ENCODE measurements around the gene SEC14L3. TPM values are rescaled to one million over a fixed set of nuclear protein-coding genes. Genes with fewer than 3 reads are reported as not detected.

The SEC14L3 gene
- total and polyA plus RNA-seq, 4 donors: not detected

- H3K9me3 ChIP-seq (ENCODE audit: control insufficient read depth, low read length): no peaks in the 10 kb centered on the region
- H3K27ac ChIP-seq (ENCODE audit: low read depth in 1 of 2, low read length in 2 of 2): no peak overlapping the region
- ATAC-seq (ENCODE audit: low FRiP score) (no peak), DNase-seq (no peak)
- no peak overlapping the region for H3K4me3 ChIP-seq (ENCODE audit: low read length in 2 of 2)
- peaks cover 0 to 4% of the 10 kb centered on the region in 2 donors for H3K36me3 ChIP-seq (ENCODE audit: control insufficient read depth in 1 of 2, insufficient read depth in 2 of 2, low read length in 1 of 2)
- peaks cover 0 to 3% of the 10 kb centered on the region in 2 donors for H3K4me1 ChIP-seq (ENCODE audit: control insufficient read depth in 1 of 2, insufficient read depth in 2 of 2, low read length in 2 of 2)
- H3K27me3 ChIP-seq (ENCODE audit: control insufficient read depth in 1 of 2, insufficient read depth in 2 of 2, low read length in 1 of 2): no peaks in the 10 kb centered on the region
- WGBS, 2 donors: 72 to 75% methylated on average over 2 of the region's 2 CpGs
- intact Hi-C loops (cut with DNase I): no loop called here
Measured at GRCh38 chr22:30416403-30416802, 55.4 kb downstream of the SEC14L3 start.

GRCh38 chr22:30414525-30415047 is 57.2 kb downstream of the SEC14L3 start:
- Histone ChIP-seq H3K27me3 (ENCODE audit: control insufficient read depth in 1 of 2, insufficient read depth in 2 of 2, low read length in 1 of 2) (no peaks in the 10 kb centered on the region), H3K4me3 (ENCODE audit: low read length in 2 of 2) (no peak overlapping the region), H3K36me3 (ENCODE audit: control insufficient read depth in 1 of 2, insufficient read depth in 2 of 2, low read length in 1 of 2) (peaks cover 0 to 4% of the 10 kb centered on the region in 2 donors), H3K27ac (ENCODE audit: low read depth in 1 of 2, low read length in 2 of 2) (no peak overlapping the region), H3K4me1 (ENCODE audit: control insufficient read depth in 1 of 2, insufficient read depth in 2 of 2, low read length in 2 of 2) (no peaks in the 10 kb centered on the region), H3K9me3 (ENCODE audit: control insufficient read depth, low read length) (no peaks in the 10 kb centered on the region)
- DNase-seq: no peak
- no peak for ATAC-seq (ENCODE audit: low FRiP score)
- WGBS, 2 donors: 89 to 90% methylated on average over 4 of the region's 4 CpGs
- intact Hi-C loops (cut with DNase I): no loop called here

- Histone ChIP-seq H3K4me1 (ENCODE audit: control insufficient read depth in 1 of 2, insufficient read depth in 2 of 2, low read length in 2 of 2) (no peaks in the 10 kb centered on the region), H3K27ac (ENCODE audit: low read depth in 1 of 2, low read length in 2 of 2) (no peak overlapping the region), H3K9me3 (ENCODE audit: control insufficient read depth, low read length) (no peaks in the 10 kb centered on the region), H3K27me3 (ENCODE audit: control insufficient read depth in 1 of 2, insufficient read depth in 2 of 2, low read length in 1 of 2) (no peaks in the 10 kb centered on the region), H3K36me3 (ENCODE audit: control insufficient read depth in 1 of 2, insufficient read depth in 2 of 2, low read length in 1 of 2) (peaks cover 0 to 4% of the 10 kb centered on the region in 2 donors), H3K4me3 (ENCODE audit: low read length in 2 of 2) (no peak overlapping the region)
- 54 to 61% methylated on average over 5 of the region's 5 CpGs for WGBS, 2 donors
- DNase-seq (peak in 1 of 2 donors; percentile 17), ATAC-seq (ENCODE audit: low FRiP score) (no peak)
- intact Hi-C loops (cut with DNase I): no loop called here
Measured at GRCh38 chr22:30413745-30414524, 57.9 kb downstream of the SEC14L3 start.

- no peaks in the 10 kb centered on the region for H3K27me3 ChIP-seq (ENCODE audit: control insufficient read depth in 1 of 2, insufficient read depth in 2 of 2, low read length in 1 of 2)
- H3K36me3 ChIP-seq (ENCODE audit: control insufficient read depth in 1 of 2, insufficient read depth in 2 of 2, low read length in 1 of 2): peaks cover 0 to 4% of the 10 kb centered on the region in 2 donors
- H3K27ac ChIP-seq (ENCODE audit: low read depth in 1 of 2, low read length in 2 of 2): no peak overlapping the region
- no peak for DNase-seq
- no peaks in the 10 kb centered on the region for H3K4me1 ChIP-seq (ENCODE audit: control insufficient read depth in 1 of 2, insufficient read depth in 2 of 2, low read length in 2 of 2)
- intact Hi-C loops (cut with DNase I): no loop called here
- H3K4me3 ChIP-seq (ENCODE audit: low read length in 2 of 2): no peak overlapping the region
- no peak for ATAC-seq (ENCODE audit: low FRiP score)
- 78 to 84% methylated on average over 4 of the region's 4 CpGs for WGBS, 2 donors
- no peaks in the 10 kb centered on the region for H3K9me3 ChIP-seq (ENCODE audit: control insufficient read depth, low read length)
Measured at GRCh38 chr22:30413001-30413400, 58.8 kb downstream of the SEC14L3 start.

- Histone ChIP-seq H3K36me3 (ENCODE audit: control insufficient read depth in 1 of 2, insufficient read depth in 2 of 2, low read length in 1 of 2) (peaks cover 0 to 4% of the 10 kb centered on the region in 2 donors), H3K27ac (ENCODE audit: low read depth in 1 of 2, low read length in 2 of 2) (no peak overlapping the region), H3K27me3 (ENCODE audit: control insufficient read depth in 1 of 2, insufficient read depth in 2 of 2, low read length in 1 of 2) (no peaks in the 10 kb centered on the region), H3K4me3 (ENCODE audit: low read length in 2 of 2) (no peak overlapping the region), H3K4me1 (ENCODE audit: control insufficient read depth in 1 of 2, insufficient read depth in 2 of 2, low read length in 2 of 2) (no peaks in the 10 kb centered on the region), H3K9me3 (ENCODE audit: control insufficient read depth, low read length) (no peaks in the 10 kb centered on the region)
- ATAC-seq (ENCODE audit: low FRiP score): no peak
- 87 to 93% methylated on average over 3 of the region's 3 CpGs for WGBS, 2 donors
- DNase-seq: no peak
- intact Hi-C loops (cut with DNase I): no loop called here
Measured at GRCh38 chr22:30411780-30412179, 60.0 kb downstream of the SEC14L3 start.

Other genes with a start within 250 kb of the SEC14L3 start
- gene LIF, start 225.3 kb downstream of the SEC14L3 start, total RNA-seq: 1 to 10 TPM; 4.5 to 6.6 TPM
- gene LIF, start 225.3 kb downstream of the SEC14L3 start, polyA plus RNA-seq: 1 to 10 TPM; 1.3 to 2.3 TPM
- gene OSM, start 205.2 kb downstream of the SEC14L3 start, total RNA-seq: 1 to 10 TPM; 1.4 to 3.9 TPM
- 1 to 10 TPM; 1.4 to 1.6 TPM for gene OSM, start 205.2 kb downstream of the SEC14L3 start, polyA plus RNA-seq
- 10 to 100 TPM; 13.5 to 14.0 TPM for gene CASTOR1, start 182.5 kb downstream of the SEC14L3 start, total RNA-seq
- gene CASTOR1, start 182.5 kb downstream of the SEC14L3 start, polyA plus RNA-seq: 10 to 100 TPM in 1 of 2 donors, 1 to 10 TPM in 1; 4.0 to 13.4 TPM
- 10 to 100 TPM; 32.9 to 45.5 TPM for gene TBC1D10A, start 145.1 kb downstream of the SEC14L3 start, total RNA-seq
- 10 to 100 TPM; 16.7 to 22.1 TPM for gene TBC1D10A, start 145.1 kb downstream of the SEC14L3 start, polyA plus RNA-seq
- gene SF3A1, start 115.1 kb downstream of the SEC14L3 start, total RNA-seq: 100 to 1,000 TPM; 112 to 116 TPM
- 10 to 100 TPM; 13.6 to 23.8 TPM for gene SF3A1, start 115.1 kb downstream of the SEC14L3 start, polyA plus RNA-seq
- 1 to 10 TPM in 1 of 2 donors, under 1 TPM in 1; 0.87 to 2.4 TPM for gene CCDC157, start 115.0 kb downstream of the SEC14L3 start, total RNA-seq
- 1 to 10 TPM; 1.0 to 3.6 TPM for gene CCDC157, start 115.0 kb downstream of the SEC14L3 start, polyA plus RNA-seq
- 10 to 100 TPM; 15.6 to 20.9 TPM for gene RNF215, start 84.6 kb downstream of the SEC14L3 start, total RNA-seq
- gene RNF215, start 84.6 kb downstream of the SEC14L3 start, polyA plus RNA-seq: 10 to 100 TPM in 1 of 2 donors, 1 to 10 TPM in 1; 4.5 to 22.6 TPM
- 10 to 100 TPM; 11.8 to 14.7 TPM for gene SEC14L2, start 75.0 kb downstream of the SEC14L3 start, total RNA-seq
- 10 to 100 TPM; 12.6 to 13.3 TPM for gene SEC14L2, start 75.0 kb downstream of the SEC14L3 start, polyA plus RNA-seq
- gene MTFP1, start 46.2 kb downstream of the SEC14L3 start, total RNA-seq: 1 to 10 TPM; 4.1 to 4.4 TPM
- gene MTFP1, start 46.2 kb downstream of the SEC14L3 start, polyA plus RNA-seq: 1 to 10 TPM; 4.0 to 6.8 TPM
- gene SEC14L4, start 33.7 kb upstream of the SEC14L3 start, total RNA-seq: not detected
- gene SEC14L4, start 33.7 kb upstream of the SEC14L3 start, polyA plus RNA-seq: not detected
- 1 to 10 TPM in 1 of 2 donors, under 1 TPM in 1; 0.13 to 1.7 TPM for gene SEC14L6, start 74.7 kb upstream of the SEC14L3 start, total RNA-seq
- 1 to 10 TPM in 1 of 2 donors, under 1 TPM in 1; 0.75 to 2.2 TPM for gene SEC14L6, start 74.7 kb upstream of the SEC14L3 start, polyA plus RNA-seq
- gene GAL3ST1, start 102.6 kb upstream of the SEC14L3 start, total RNA-seq: 1 to 10 TPM; 1.2 to 2.0 TPM
- 1 to 10 TPM; 3.2 to 9.3 TPM for gene GAL3ST1, start 102.6 kb upstream of the SEC14L3 start, polyA plus RNA-seq
- 10 to 100 TPM; 36.5 to 42.4 TPM for gene PES1, start 119.9 kb upstream of the SEC14L3 start, total RNA-seq
- 10 to 100 TPM; 31.7 to 52.3 TPM for gene PES1, start 119.9 kb upstream of the SEC14L3 start, polyA plus RNA-seq
- gene TCN2, start 135.2 kb upstream of the SEC14L3 start, total RNA-seq: 10 to 100 TPM; 30.8 to 31.3 TPM
- gene TCN2, start 135.2 kb upstream of the SEC14L3 start, polyA plus RNA-seq: 10 to 100 TPM in 1 of 2 donors, 1 to 10 TPM in 1; 6.3 to 18.4 TPM
- gene SLC35E4, start 163.8 kb upstream of the SEC14L3 start, total RNA-seq: 1 to 10 TPM; 5.0 to 6.2 TPM
- gene SLC35E4, start 163.8 kb upstream of the SEC14L3 start, polyA plus RNA-seq: 1 to 10 TPM; 2.1 to 2.4 TPM
- gene DUSP18, start 195.9 kb upstream of the SEC14L3 start, total RNA-seq: 10 to 100 TPM in 1 of 2 donors, 1 to 10 TPM in 1; 8.7 to 11.3 TPM
- gene DUSP18, start 195.9 kb upstream of the SEC14L3 start, polyA plus RNA-seq: 1 to 10 TPM; 1.6 to 4.2 TPM
- 1 to 10 TPM; 1.1 to 3.9 TPM for gene OSBP2, start 222.9 kb upstream of the SEC14L3 start, total RNA-seq
- under 1 TPM; 0.18 to 0.63 TPM for gene OSBP2, start 222.9 kb upstream of the SEC14L3 start, polyA plus RNA-seq